ENCODE results near the gene DACH1.

DNA sequence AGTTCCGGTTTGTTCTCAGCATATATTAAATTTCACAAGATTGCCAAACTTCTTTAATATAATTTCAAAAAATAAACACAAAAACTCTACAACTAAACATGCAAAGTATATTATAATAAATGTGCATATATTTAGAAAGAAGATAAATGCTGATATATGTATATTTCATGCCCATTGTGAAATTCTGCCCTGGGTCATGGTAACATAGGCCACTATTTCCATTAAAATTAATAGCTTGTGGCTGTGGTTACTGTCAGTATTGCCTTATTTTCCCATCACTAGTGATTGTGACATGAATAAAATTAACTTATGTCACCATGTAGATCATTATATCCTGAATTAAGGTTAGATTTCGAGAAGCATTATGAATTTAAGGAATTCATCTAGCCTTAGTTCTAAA, 410.9 kb downstream of the DACH1 start:
- TF ChIP-seq, protein P1, sequence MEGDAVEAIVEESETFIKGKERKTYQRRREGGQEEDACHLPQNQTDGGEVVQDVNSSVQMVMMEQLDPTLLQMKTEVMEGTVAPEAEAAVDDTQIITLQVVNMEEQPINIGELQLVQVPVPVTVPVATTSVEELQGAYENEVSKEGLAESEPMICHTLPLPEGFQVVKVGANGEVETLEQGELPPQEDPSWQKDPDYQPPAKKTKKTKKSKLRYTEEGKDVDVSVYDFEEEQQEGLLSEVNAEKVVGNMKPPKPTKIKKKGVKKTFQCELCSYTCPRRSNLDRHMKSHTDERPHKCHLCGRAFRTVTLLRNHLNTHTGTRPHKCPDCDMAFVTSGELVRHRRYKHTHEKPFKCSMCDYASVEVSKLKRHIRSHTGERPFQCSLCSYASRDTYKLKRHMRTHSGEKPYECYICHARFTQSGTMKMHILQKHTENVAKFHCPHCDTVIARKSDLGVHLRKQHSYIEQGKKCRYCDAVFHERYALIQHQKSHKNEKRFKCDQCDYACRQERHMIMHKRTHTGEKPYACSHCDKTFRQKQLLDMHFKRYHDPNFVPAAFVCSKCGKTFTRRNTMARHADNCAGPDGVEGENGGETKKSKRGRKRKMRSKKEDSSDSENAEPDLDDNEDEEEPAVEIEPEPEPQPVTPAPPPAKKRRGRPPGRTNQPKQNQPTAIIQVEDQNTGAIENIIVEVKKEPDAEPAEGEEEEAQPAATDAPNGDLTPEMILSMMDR (conservative IDR thresholded peaks at IDR 0.05): no peak
- no peak for TF ChIP-seq ZFX (IDR thresholded peaks at IDR 0.05)
